T-cell (primary cell): ENCODE results near the gene ATP1A2. TPM values are rescaled to one million over a fixed set of nuclear protein-coding genes. Genes with fewer than 3 reads are reported as not detected.

Source experiments
- ATAC-seq, 4 experiments: fragments of 200-7000 bp in 3 of 4; fragments of 150-1000 bp in 1 of 4; cut with Tn5 transposase; replicated peaks in 1 of 4; 1 replicate in 3 of 4; 2 replicates in 1 of 4; pipeline ENCODE4 v1.10.0; 2021; ENCODE audit warnings: moderate library complexity in 3 of 4, mild to moderate bottlenecking in 2 of 4, moderate number of reproducible peaks in 1 of 4
- CTCF ChIA-PET, 2 donors: fragments of 300-600 bp; sonication (Branson Sonifier 250); formaldehyde crosslinking; loops; one replicate each; lab custom pipeline; 2022; ENCODE audit warnings: antibody characterized with exemption in 2 of 2; lab: Charles Lee
- POLR2A ChIA-PET, 2 donors: fragments of 300-600 bp; sonication (Branson Sonifier 250); formaldehyde crosslinking; loops; one replicate each; lab custom pipeline; 2022; ENCODE audit warnings: antibody characterized with exemption in 2 of 2; lab: Charles Lee
- DNase-seq, 35 experiments: peaks; one replicate each; pipeline versions ENCODE4 v3.0.0 to v3.0.0-alpha.2; 2013 to 2023
- H3K27ac ChIP-seq: one replicate; pipeline ENCODE4 v1.5.1; 2013; ENCODE audit warnings: low read length
- H3K27me3 ChIP-seq, 2 experiments: replicated peaks in 1 of 2; 1 replicate in 1 of 2; 2 replicates in 1 of 2; pipeline versions ENCODE4 v1.6.1 to v1.7.0; 2013; ENCODE audit warnings: low read length in 1 of 2, mixed read lengths in 1 of 2; ENCODE audit not compliant: control insufficient read depth in 2 of 2, insufficient read depth in 2 of 2; ENCODE audit errors: extremely low read depth in 1 of 2
- H3K36me3 ChIP-seq, 2 donors: 1 replicate in 1 of 2; 2 replicates in 1 of 2; pipeline versions ENCODE4 v1.6.1 to v1.7.0; 2013; ENCODE audit warnings: low read length in 1 of 2; ENCODE audit not compliant: control insufficient read depth in 2 of 2, insufficient read depth in 1 of 2; ENCODE audit errors: extremely low read depth in 1 of 2
- H3K4me1 ChIP-seq, 2 experiments: 1 replicate in 1 of 2; 2 replicates in 1 of 2; pipeline versions ENCODE4 v1.6.1 to v1.7.0; 2013; ENCODE audit warnings: low read length in 2 of 2, mixed read lengths in 1 of 2; ENCODE audit not compliant: insufficient read depth in 2 of 2, control insufficient read depth in 1 of 2; ENCODE audit errors: extremely low read depth in 1 of 2
- H3K4me3 ChIP-seq, 2 donors: 1 replicate in 1 of 2; 2 replicates in 1 of 2; pipeline versions ENCODE4 v1.5.1 to v1.7.0; 2013; ENCODE audit warnings: mild to moderate bottlenecking in 2 of 2, low read length in 1 of 2, moderate library complexity in 1 of 2; ENCODE audit not compliant: control insufficient read depth in 1 of 2; ENCODE audit errors: extremely low read depth in 1 of 2
- H3K9me3 ChIP-seq: 2 replicates; pipeline ENCODE4 v1.7.0; 2013
- H3K27ac Mint-ChIP-seq, 2 donors: one replicate each; pipeline ENCODE4 v1.8.0; 2020 to 2021; ENCODE audit warnings: mild to moderate bottlenecking in 2 of 2, mixed read lengths in 2 of 2
- H3K27me3 Mint-ChIP-seq, 2 donors: one replicate each; pipeline ENCODE4 v1.8.0; 2021 to 2022; ENCODE audit warnings: mixed read lengths in 2 of 2
- H3K36me3 Mint-ChIP-seq: one replicate; pipeline ENCODE4 v1.8.0; 2021; ENCODE audit warnings: mixed read lengths
- H3K4me1 Mint-ChIP-seq, 3 donors: one replicate each; pipeline ENCODE4 v1.8.0; 2020 to 2022; ENCODE audit warnings: mixed read lengths in 3 of 3, mild to moderate bottlenecking in 1 of 3
- H3K4me3 Mint-ChIP-seq, 3 donors: one replicate each; pipeline ENCODE4 v1.8.0; 2020 to 2022; ENCODE audit warnings: mild to moderate bottlenecking in 3 of 3, mixed read lengths in 3 of 3, moderate library complexity in 3 of 3
- H3K9me3 Mint-ChIP-seq, 3 donors: one replicate each; pipeline ENCODE4 v1.8.0; 2020 to 2022; ENCODE audit warnings: mixed read lengths in 3 of 3
- WGBS: methylation state at CpG from one replicate; pipeline ENCODE4 v1.1.5; 2013; ENCODE audit warnings: missing lambda C conversion rate; ENCODE audit not compliant: insufficient coverage; 5-methylcytosine and 5-hydroxymethylcytosine counted together
- total RNA-seq, 35 experiments: library from RNA in 6 of 35; stranded (reverse) in 6 of 35; fragments of 120-200 nt in 1 of 35; gene quantifications; one replicate each; pipeline versions ENCODE4 v1.2.1 to v1.2.4 and lab custom pipeline; 2013 to 2026

Gene ATP1A2
- total RNA-seq, 5 donors from 2014 or later (not counting 1 experiment from before 2014, with no cell fraction given) = 0.10 to 0.26 TPM; not detected in 3

DNA sequence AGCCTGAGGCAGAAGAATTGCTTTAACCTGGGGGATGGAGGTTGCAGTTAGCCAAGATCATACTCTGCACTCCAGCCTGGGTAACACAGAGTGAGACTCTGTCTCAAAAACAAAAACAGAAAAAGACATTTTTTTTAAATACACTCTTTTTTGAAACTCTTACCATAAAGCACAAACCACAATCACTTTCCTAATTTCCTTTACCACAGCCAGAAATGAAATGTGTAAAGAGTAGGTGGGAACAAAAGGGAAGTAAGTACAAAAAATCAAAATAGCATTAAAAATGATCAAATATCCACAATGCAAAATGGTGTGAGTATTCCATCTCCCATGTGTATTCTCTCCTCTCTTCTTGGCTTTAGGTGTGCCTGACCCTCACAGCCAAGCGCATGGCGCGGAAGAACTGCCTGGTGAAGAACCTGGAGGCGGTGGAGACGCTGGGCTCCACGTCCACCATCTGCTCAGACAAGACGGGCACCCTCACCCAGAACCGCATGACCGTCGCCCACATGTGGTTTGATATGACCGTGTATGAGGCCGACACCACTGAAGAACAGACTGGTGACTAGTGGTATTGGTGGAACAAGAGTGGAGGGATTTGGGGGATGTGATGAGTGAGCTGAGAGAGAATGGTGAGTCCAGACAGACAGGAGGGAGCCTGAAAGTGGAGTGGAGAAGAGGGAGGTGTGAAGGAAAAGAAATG is 50.8 kb downstream of the ATP1A2 start:
- no peaks in the 10 kb centered on the region for H3K9me3 Mint-ChIP-seq
- H3K27me3 Mint-ChIP-seq = peaks cover 19 to 28% of the 10 kb centered on the region in 2 donors
- H3K4me1 ChIP-seq = peaks cover 0 to 5% of the 10 kb centered on the region in 2 experiments
- WGBS = 40% methylated on average over 3 of the region's 12 CpGs
- peaks cover 0 to 34% of the 10 kb centered on the region in 2 experiments for H3K27me3 ChIP-seq
- no peak overlapping the region for H3K27ac ChIP-seq
- H3K36me3 ChIP-seq = no peaks in the 10 kb centered on the region
- POLR2A ChIA-PET = no interaction called here
- no peak overlapping the region for H3K4me3 Mint-ChIP-seq
- peak overlapping the region in 1 of 2 donors; percentile 43 for H3K27ac Mint-ChIP-seq
- no peak for ATAC-seq
- no peak overlapping the region for H3K4me3 ChIP-seq
- H3K4me1 Mint-ChIP-seq = peaks cover 9 to 11% (median 10%) of the 10 kb centered on the region in 3 donors
- H3K9me3 ChIP-seq = no peaks in the 10 kb centered on the region
- CTCF ChIA-PET = no interaction called here
- DNase-seq = no peak
- H3K36me3 Mint-ChIP-seq = no peaks in the 10 kb centered on the region

DNA sequence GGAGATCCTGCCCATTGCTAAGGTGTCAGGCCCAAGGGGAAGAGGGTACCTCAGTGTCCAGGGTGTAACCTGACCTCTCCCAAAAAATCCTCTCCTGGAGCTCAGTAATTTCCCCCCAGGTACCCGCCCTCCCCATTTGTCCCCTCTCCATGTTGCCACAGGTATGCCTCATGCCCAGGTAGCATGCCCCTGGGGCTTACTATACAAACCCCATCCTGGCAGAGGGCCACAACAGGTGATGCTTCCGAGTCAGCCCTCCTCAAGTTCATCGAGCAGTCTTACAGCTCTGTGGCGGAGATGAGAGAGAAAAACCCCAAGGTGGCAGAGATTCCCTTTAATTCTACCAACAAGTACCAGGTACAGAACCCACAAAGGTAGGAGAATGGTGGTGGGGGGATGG is 51.5 kb downstream of the ATP1A2 start:
- POLR2A ChIA-PET = no interaction called here
- CTCF ChIA-PET = no interaction called here
- H3K27ac ChIP-seq = no peak overlapping the region
- peaks cover 0 to 5% of the 10 kb centered on the region in 2 experiments for H3K4me1 ChIP-seq
- Mint-ChIP-seq H3K36me3 (no peaks in the 10 kb centered on the region), H3K9me3 (no peaks in the 10 kb centered on the region), H3K27me3 (peaks cover 19 to 32% of the 10 kb centered on the region in 2 donors), H3K4me1 (peaks cover 9 to 11% (median 10%) of the 10 kb centered on the region in 3 donors), H3K4me3 (no peak overlapping the region), H3K27ac (no peak overlapping the region)
- no peak overlapping the region for H3K4me3 ChIP-seq
- no peak for DNase-seq
- H3K9me3 ChIP-seq = no peaks in the 10 kb centered on the region
- no peaks in the 10 kb centered on the region for H3K36me3 ChIP-seq
- ATAC-seq = no peak
- WGBS = no CpG with 5 or more reads among the region's 4 CpGs
- H3K27me3 ChIP-seq = peaks cover 0 to 34% of the 10 kb centered on the region in 2 experiments

DNA sequence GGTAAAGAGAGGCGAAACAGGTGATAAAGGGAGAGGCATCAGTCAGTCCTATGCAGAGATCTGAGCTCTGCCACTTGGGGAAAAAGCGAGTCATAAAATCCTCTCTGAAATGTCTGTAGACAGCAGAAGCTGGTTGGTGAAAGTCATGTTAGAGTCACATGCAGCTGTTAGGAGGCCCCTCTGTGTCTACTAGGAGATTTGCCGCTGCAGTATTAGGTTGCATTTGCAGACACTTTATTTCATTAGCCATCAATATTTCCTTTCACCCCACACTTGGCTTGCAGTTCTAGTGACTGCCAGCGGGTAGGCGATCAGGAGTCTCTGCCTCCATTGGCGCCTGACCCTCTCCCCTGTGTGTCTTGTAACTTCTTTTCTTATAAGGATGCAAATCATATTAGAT is 52.0 kb downstream of the ATP1A2 start:
- CTCF ChIA-PET = no interaction called here
- POLR2A ChIA-PET = no interaction called here

DNA sequence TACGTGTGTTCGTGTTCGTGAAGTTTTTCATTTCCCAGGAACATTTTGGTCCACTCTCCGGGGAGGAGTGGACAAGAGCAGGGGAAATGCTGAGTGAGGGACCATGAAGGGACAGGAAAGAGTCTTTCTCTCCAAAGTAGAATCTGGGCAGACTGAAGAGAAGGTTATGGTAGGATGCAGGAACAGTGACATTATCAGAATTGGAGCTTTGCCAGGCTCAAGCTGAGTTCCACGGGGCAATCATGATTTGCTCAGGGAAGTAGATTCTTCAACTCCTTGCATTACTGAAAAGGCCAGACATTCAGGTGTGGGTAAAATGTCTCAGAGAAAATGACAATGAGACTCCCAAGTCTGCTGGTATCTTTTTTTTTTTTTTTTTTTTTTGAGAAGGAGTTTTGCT is 52.5 kb downstream of the ATP1A2 start:
- H3K4me1 ChIP-seq = peaks cover 0 to 5% of the 10 kb centered on the region in 2 experiments
- ChIA-PET CTCF (no interaction called here), POLR2A (no interaction called here)
- no peak overlapping the region for H3K4me3 ChIP-seq
- DNase-seq (no peak), ATAC-seq (no peak)
- Mint-ChIP-seq H3K36me3 (no peaks in the 10 kb centered on the region), H3K4me1 (peaks cover 9 to 11% (median 10%) of the 10 kb centered on the region in 3 donors), H3K27ac (no peak overlapping the region), H3K9me3 (no peaks in the 10 kb centered on the region), H3K27me3 (peaks cover 28 to 34% of the 10 kb centered on the region in 2 donors), H3K4me3 (no peak overlapping the region)
- H3K27me3 ChIP-seq = peaks cover 2 to 34% of the 10 kb centered on the region in 2 experiments
- no peak overlapping the region for H3K27ac ChIP-seq
- WGBS = 79% methylated on average over 2 of the region's 5 CpGs
- no peaks in the 10 kb centered on the region for H3K36me3 ChIP-seq
- H3K9me3 ChIP-seq = no peaks in the 10 kb centered on the region

More for the DNA sequence above, 52.0 kb downstream of the ATP1A2 start:
- WGBS = 86% methylated on average over 3 of the region's 6 CpGs
- Histone ChIP-seq H3K27ac (no peak overlapping the region), H3K36me3 (no peaks in the 10 kb centered on the region), H3K4me3 (no peak overlapping the region), H3K27me3 (peaks cover 0 to 34% of the 10 kb centered on the region in 2 experiments), H3K4me1 (peaks cover 0 to 5% of the 10 kb centered on the region in 2 experiments), H3K9me3 (no peaks in the 10 kb centered on the region)
- no peak for ATAC-seq
- no peaks in the 10 kb centered on the region for H3K9me3 Mint-ChIP-seq
- H3K27me3 Mint-ChIP-seq = peaks cover 23 to 34% of the 10 kb centered on the region in 2 donors
- no peak overlapping the region for H3K27ac Mint-ChIP-seq
- DNase-seq = no peak
- peaks cover 9 to 11% (median 10%) of the 10 kb centered on the region in 3 donors for H3K4me1 Mint-ChIP-seq
- H3K36me3 Mint-ChIP-seq = no peaks in the 10 kb centered on the region
- H3K4me3 Mint-ChIP-seq = no peak overlapping the region

DNA sequence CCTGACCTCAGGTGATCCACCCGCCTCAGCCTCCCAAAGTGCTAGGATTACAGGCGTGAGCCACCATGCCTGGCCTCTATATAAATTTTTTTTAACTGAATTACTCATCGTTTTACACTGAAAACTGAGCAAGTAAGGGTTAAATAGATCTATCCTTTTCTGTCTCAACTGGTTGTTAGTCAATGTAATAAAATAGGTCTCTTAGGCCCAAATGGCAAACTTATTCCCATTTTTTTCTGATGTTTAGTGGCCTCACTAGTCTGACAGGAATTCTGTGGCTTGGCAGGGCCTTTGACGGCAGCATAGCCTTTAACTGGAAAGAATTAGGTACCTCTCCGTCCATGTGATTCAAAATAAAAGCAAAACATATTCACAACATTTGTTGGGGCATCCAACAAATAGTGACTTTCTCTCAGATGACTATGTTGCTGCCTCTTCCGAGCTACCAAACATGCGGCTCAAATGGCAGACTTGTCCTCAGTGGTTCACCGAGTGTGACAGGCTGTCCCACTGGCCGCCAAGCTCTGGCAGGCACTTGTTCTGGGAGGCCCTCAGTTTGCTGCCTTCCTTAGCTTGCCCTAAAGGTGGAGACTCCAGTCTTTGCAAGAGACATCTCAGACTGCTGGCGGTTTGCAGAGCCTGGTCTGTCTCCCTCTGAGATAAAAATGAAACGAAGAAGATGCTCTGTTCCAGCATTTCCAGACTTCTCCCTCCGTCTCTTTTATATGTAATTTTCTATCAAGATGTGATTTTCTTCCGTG is 53.2 kb downstream of the ATP1A2 start:
- POLR2A ChIA-PET = interaction anchor here in 1 of 2 donors (0.6 kb wide), 1 partner anchor 27 kb away, joined by 5 read pairs; no protein-coding TSS in a partner anchor

More for the DNA sequence above, 53.2 kb downstream of the ATP1A2 start:
- no peak for DNase-seq
- Histone ChIP-seq H3K4me3 (no peak overlapping the region), H3K4me1 (peaks cover 0 to 5% of the 10 kb centered on the region in 2 experiments), H3K9me3 (no peaks in the 10 kb centered on the region), H3K27me3 (peaks cover 2 to 37% of the 10 kb centered on the region in 2 experiments), H3K27ac (no peak overlapping the region), H3K36me3 (no peaks in the 10 kb centered on the region)
- Mint-ChIP-seq H3K9me3 (no peaks in the 10 kb centered on the region), H3K27me3 (peaks cover 28% of the 10 kb centered on the region in 2 donors), H3K27ac (no peak overlapping the region), H3K4me3 (peak overlapping the region in 1 of 3 donors; percentile 45), H3K4me1 (peaks cover 9 to 11% (median 10%) of the 10 kb centered on the region in 3 donors), H3K36me3 (no peaks in the 10 kb centered on the region)
- WGBS = 91% methylated on average over 8 of the region's 13 CpGs
- CTCF ChIA-PET = no interaction called here
- ATAC-seq = no peak
